VCaP (cell line): ENCODE data around the gene ADSS1.

Experiments
- H3K27ac ChIP-seq: fragments of 450-650 bp; 2 replicates; pipeline ENCODE4 v1.5.1; 2017
- TF ChIP-seq, protein P1 (sequence below): fragments of 450-650 bp; conservative IDR thresholded peaks from 2 replicates; pipeline ENCODE4 v1.5.1; 2017; ENCODE audit warnings: mild to moderate bottlenecking, moderate library complexity

ADSS1 gene

GRCh38 chr14:104729835-104730181, 5.8 kb downstream of the ADSS1 start:
- TF ChIP-seq, protein P1, sequence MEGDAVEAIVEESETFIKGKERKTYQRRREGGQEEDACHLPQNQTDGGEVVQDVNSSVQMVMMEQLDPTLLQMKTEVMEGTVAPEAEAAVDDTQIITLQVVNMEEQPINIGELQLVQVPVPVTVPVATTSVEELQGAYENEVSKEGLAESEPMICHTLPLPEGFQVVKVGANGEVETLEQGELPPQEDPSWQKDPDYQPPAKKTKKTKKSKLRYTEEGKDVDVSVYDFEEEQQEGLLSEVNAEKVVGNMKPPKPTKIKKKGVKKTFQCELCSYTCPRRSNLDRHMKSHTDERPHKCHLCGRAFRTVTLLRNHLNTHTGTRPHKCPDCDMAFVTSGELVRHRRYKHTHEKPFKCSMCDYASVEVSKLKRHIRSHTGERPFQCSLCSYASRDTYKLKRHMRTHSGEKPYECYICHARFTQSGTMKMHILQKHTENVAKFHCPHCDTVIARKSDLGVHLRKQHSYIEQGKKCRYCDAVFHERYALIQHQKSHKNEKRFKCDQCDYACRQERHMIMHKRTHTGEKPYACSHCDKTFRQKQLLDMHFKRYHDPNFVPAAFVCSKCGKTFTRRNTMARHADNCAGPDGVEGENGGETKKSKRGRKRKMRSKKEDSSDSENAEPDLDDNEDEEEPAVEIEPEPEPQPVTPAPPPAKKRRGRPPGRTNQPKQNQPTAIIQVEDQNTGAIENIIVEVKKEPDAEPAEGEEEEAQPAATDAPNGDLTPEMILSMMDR: no peak
- H3K27ac ChIP-seq: no peak overlapping the region

DNA sequence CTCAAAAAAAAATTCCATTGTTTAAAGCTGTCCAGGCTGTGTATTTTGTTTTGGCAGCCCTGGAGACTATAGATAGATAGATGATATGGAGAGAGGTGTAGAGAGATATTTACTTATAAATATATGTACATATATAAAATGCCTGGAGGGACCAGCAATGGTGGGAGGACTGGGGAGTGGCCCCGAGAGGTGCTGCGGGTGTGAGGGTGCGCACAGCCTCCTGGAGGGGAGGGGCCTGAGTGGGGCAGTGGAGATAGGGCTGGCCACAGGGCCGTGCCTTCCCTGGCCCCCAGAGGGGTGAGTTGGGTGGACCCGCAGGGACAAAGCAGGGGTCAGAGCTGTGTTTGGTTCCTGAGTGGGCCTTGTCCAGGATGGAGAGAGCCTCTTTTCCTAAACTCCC, 6.5 kb downstream of the ADSS1 start:
- TF ChIP-seq, protein P1: no peak
- H3K27ac ChIP-seq: no peak overlapping the region

DNA sequence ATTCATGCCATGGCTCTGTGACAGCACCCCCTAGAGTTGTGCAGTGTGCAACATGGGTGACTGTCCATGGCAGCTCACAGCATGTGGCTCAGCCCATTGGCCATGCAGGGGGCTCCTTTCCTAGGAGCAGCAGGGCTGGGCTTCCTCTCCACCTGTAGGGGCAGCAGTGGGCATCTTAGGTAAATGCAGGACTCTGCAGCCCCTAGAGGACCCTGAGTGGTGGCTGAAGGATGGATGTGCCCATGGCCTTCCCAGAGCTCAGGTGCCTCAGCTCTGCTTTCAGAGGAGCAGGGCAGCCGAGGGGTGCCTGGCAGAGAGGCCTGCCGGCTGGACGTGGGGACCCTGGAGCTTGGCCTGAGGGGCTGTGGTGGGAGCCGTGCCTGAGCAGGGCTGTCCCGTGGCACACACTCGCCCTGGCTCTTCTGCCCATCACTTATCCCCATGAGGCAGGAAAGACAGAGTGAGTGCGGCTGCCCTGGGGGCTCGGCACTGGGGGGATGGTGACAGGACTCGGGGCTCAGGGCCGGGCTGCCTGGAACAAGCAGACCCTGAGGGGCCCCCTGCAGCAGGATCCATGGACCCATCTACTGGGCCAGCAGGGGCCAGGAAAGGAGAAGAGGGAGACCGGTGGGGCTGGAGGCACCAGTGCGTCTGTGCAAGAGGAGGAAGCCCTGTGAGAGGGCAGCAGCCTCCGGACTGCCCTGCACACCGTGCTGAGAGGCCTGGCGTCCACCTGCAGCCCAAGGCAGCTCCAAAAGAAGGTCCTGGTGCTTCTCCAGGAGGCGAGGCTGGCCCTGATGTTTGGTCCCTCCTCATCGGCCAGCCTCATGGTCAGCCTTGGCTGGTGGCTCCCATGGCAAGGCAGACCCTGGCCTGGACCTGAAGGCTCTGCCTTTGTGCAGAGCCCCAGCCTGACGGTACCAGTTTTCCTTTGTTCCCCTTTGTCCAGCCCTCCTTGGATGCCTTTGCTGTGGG, 7.6 kb downstream of the ADSS1 start:
- no peak overlapping the region for H3K27ac ChIP-seq
- TF ChIP-seq, protein P1: peak; percentile 40

DNA sequence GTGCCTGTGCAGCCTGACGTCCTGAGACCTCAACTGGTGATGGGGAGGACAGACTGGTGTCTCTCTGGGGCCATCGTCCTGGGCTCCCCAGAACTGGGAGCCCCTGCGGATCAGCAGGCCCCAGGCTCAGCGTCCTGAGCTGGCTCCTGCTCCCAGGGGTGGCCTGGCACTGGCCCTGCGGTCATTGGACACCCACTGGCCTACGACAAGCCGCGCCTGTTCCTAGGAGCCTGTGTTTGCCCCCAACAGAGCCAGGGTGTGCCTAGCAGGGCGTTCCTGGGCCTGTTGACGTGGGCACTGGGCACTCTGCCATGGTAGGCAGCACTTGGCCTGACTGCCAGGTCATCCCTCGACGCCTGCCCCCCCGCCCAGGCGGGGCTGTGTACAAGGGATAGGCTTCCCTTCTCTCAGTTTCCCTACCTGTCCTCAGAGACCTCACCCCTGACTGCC, 8.4 kb downstream of the ADSS1 start:
- no peak overlapping the region for H3K27ac ChIP-seq
- TF ChIP-seq, protein P1: no peak

- no peak overlapping the region for H3K27ac ChIP-seq
- TF ChIP-seq, protein P1: no peak
Measured at GRCh38 chr14:104732931-104733681, 9.1 kb downstream of the ADSS1 start.

DNA sequence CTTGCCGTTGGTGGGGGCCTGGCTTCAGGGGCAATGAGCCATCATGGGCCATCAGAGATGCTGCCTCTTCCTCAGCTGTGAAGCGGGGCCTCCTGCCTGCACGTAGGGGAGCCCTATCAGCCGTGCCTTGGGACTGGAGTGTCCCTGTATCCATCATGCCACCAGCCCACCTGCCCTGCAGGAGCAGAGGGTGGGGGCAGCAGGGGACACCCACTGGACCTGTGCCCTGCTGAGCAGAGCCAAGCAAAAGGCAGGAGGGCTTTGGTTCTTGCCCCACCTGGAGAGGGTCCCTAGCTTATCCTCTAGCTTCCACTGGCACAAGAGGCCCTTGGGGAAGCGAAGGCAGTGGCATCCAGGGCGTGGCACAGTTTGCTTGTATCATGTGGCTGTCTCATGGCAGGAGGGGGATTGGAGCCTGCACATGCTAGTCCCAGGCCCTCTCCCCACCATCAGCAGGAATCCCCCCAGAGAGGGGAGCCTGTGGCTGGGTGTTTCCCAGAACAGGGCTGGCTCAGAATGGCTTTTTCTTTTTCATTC, 10.1 kb downstream of the ADSS1 start:
- TF ChIP-seq, protein P1: no peak

DNA sequence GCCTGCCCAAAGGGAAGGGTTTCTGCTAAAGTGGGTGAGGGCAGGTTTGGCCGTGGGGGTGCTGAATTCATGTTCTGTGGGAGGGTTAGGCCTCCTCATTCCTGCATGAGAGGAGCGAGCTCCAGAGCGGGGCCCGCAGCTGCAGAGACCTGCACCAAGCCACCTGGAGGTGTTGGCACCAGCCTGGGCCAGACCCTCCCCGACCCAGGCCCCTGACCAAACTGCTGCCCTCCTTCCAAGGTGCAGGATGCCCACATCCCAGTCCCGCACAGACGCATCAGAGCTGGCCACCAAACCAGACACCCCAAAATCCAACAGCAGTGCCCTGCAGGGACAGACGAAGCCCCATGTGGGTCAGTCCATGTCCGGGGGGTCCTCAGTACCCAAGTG, 10.6 kb downstream of the ADSS1 start:
- H3K27ac ChIP-seq: no peak overlapping the region
- TF ChIP-seq, protein P1: no peak

More for the DNA sequence above, 10.1 kb downstream of the ADSS1 start:
- H3K27ac ChIP-seq: no peak overlapping the region
